ENCODE measurements around the gene PRR29.

PRR29 gene

GRCh38 chr17:63955791-63956190, 42.4 kb upstream of the PRR29 start:
- TF ChIP-seq CTCF (conservative IDR thresholded peaks at IDR 0.05; ENCODE audit: low read depth, low read length): no peak
- DNase-seq (ENCODE audit: low read depth): no peak
- no peak overlapping the region for H3K4me3 ChIP-seq (ENCODE audit: low read depth, low read length)

GRCh38 chr17:63956296-63956920, 41.7 kb upstream of the PRR29 start:
- DNase-seq (ENCODE audit: low read depth): peak; percentile 83
- H3K4me3 ChIP-seq (ENCODE audit: low read depth, low read length): no peak overlapping the region
- no peak for TF ChIP-seq CTCF (conservative IDR thresholded peaks at IDR 0.05; ENCODE audit: low read depth, low read length)

GRCh38 chr17:63960006-63960405, 38.1 kb upstream of the PRR29 start:
- no peak for DNase-seq (ENCODE audit: low read depth)
- no peak for TF ChIP-seq CTCF (conservative IDR thresholded peaks at IDR 0.05; ENCODE audit: low read depth, low read length)
- no peak overlapping the region for H3K4me3 ChIP-seq (ENCODE audit: low read depth, low read length)

GRCh38 chr17:63960430-63960829, 37.7 kb upstream of the PRR29 start:
- no peak for TF ChIP-seq CTCF (conservative IDR thresholded peaks at IDR 0.05; ENCODE audit: low read depth, low read length)
- DNase-seq (ENCODE audit: low read depth): no peak
- no peak overlapping the region for H3K4me3 ChIP-seq (ENCODE audit: low read depth, low read length)

- peak; percentile 76 for DNase-seq (ENCODE audit: low read depth)
- H3K4me3 ChIP-seq (ENCODE audit: low read depth, low read length): no peak overlapping the region
- TF ChIP-seq CTCF (conservative IDR thresholded peaks at IDR 0.05; ENCODE audit: low read depth, low read length): no peak
Measured at GRCh38 chr17:63961355-63962212, 36.6 kb upstream of the PRR29 start.

GRCh38 chr17:63962298-63962744, 35.8 kb upstream of the PRR29 start:
- H3K4me3 ChIP-seq (ENCODE audit: low read depth, low read length): no peak overlapping the region
- DNase-seq (ENCODE audit: low read depth): no peak
- TF ChIP-seq CTCF (conservative IDR thresholded peaks at IDR 0.05; ENCODE audit: low read depth, low read length): no peak
